Measurements from ENCODE around the gene IGFBP2.
A peak's percentile ranks its signal among the peaks of the same experiment; 100 is the strongest.

Gene IGFBP2

DNA sequence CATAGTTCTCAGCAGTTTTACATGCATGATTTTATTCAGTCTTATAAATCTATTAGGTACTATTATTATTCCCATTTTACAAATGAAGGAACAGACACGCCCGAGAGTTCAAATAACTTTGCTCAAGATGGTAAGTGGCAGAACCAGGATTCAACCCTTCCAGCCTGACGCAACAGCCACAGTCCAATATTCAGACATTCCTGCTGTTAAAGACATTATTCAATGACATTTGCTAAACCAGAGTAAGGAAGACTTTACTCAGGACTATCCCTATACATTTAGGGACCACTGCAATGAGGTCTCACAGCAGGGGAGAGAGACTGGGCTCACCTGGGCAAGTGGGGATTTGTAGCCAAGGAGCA, 29.4 kb upstream of the IGFBP2 start:
- no peak overlapping the region for H3K27ac ChIP-seq

DNA sequence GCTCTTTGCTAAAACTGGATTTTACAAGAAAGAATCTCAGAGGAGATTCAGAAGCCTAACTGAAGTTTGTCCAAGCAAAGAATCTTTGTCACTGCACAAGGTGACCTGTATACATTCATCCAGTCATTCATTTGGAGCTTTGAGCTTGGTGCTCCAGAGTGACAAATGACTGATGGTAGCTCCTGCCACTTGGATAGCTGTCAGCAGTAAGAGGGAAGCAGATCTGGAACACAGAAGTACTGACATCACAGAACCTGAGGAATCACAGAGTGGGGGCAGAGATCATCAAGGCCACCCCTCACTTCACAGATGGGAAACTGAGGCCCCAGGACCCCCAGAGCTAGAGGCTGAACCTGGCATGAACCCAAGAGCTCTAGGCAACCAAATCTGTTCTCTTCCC, 28.8 kb upstream of the IGFBP2 start:
- TF ChIP-seq, protein P1, sequence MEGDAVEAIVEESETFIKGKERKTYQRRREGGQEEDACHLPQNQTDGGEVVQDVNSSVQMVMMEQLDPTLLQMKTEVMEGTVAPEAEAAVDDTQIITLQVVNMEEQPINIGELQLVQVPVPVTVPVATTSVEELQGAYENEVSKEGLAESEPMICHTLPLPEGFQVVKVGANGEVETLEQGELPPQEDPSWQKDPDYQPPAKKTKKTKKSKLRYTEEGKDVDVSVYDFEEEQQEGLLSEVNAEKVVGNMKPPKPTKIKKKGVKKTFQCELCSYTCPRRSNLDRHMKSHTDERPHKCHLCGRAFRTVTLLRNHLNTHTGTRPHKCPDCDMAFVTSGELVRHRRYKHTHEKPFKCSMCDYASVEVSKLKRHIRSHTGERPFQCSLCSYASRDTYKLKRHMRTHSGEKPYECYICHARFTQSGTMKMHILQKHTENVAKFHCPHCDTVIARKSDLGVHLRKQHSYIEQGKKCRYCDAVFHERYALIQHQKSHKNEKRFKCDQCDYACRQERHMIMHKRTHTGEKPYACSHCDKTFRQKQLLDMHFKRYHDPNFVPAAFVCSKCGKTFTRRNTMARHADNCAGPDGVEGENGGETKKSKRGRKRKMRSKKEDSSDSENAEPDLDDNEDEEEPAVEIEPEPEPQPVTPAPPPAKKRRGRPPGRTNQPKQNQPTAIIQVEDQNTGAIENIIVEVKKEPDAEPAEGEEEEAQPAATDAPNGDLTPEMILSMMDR (IDR thresholded peaks at IDR 0.05): no peak
- no peak for TF ChIP-seq ZFX (IDR thresholded peaks at IDR 0.05; ENCODE audit: borderline replicate concordance)
- H3K27ac ChIP-seq: no peak overlapping the region

More for the DNA sequence above, 29.4 kb upstream of the IGFBP2 start:
- TF ChIP-seq, protein P1 (IDR thresholded peaks at IDR 0.05): no peak
- no peak for TF ChIP-seq ZFX (IDR thresholded peaks at IDR 0.05; ENCODE audit: borderline replicate concordance)

DNA sequence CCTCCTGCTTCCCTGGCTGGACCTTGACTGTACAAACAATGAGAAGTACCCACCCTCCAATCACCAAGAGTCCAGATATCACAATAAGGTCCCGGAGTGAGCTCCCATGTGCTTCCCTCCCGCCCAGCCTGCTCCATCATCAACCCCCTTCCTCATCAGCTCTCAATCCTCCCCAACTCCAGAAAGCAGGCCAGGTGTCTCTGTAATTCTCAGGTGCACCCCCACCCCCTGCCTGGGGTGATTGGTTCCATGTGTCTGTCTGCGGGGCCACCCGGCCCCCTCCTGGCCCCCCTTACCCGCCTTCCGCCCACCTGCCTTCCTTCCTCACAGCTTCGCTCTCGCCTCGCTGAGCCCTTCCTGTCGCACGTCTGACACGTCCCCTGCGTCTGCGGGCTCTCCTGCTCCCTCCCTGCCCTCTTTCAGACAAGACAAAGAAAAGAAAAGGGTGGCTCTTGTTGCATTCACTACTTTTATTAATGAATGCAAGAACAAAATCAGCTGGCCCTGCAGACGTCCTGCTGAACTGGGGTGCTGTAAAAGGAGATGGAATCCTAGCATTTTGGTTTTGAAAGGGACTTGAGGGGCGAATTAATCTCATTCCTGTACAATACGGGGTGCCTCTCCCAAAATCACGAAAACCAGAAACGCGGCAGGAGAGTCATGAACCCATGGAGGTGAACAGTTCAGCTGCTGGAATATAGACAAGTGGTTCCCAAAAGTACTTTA, 26.5 kb upstream of the IGFBP2 start:
- TF ChIP-seq ZFX (IDR thresholded peaks at IDR 0.05; ENCODE audit: borderline replicate concordance): no peak
- TF ChIP-seq, protein P1 (IDR thresholded peaks at IDR 0.05): no peak
- no peak overlapping the region for H3K27ac ChIP-seq

DNA sequence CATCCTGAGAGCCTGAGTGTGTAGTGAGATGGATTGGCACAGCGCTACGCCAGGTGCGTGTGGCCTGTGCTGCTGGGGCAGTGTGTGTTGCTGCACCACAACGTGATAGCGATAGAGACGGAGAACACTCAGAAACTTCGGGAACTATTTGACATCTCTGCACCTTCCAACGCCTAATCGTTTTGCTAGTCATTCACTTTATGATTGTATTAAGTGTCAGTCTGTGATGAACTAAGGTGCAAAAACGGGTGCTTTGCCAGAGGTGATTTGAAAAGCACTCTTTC, 26.0 kb upstream of the IGFBP2 start:
- no peak overlapping the region for H3K27ac ChIP-seq
- TF ChIP-seq ZFX (IDR thresholded peaks at IDR 0.05; ENCODE audit: borderline replicate concordance): no peak
- TF ChIP-seq, protein P1 (IDR thresholded peaks at IDR 0.05): no peak

DNA sequence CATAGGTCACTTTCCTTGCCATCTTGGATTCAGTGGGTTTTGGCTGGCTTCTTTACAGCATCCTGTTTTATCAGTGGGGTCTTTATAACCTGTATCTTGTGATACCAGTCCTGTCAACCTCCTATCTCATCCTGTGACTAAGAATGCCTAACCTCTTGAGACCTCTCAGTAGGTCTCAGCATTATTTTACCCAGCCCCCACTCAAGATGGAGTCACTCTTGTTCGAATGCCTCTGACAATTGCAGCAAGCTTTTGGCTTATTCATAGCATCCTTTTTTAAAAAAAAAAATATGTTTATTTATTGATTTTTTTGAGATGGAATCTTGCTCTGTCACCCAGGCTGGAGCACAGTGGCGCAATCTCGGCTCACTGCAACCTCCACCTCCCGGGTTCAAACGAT, 24.7 kb upstream of the IGFBP2 start:
- no peak overlapping the region for H3K27ac ChIP-seq
- TF ChIP-seq ZFX (IDR thresholded peaks at IDR 0.05; ENCODE audit: borderline replicate concordance): no peak
- TF ChIP-seq, protein P1 (IDR thresholded peaks at IDR 0.05): no peak

DNA sequence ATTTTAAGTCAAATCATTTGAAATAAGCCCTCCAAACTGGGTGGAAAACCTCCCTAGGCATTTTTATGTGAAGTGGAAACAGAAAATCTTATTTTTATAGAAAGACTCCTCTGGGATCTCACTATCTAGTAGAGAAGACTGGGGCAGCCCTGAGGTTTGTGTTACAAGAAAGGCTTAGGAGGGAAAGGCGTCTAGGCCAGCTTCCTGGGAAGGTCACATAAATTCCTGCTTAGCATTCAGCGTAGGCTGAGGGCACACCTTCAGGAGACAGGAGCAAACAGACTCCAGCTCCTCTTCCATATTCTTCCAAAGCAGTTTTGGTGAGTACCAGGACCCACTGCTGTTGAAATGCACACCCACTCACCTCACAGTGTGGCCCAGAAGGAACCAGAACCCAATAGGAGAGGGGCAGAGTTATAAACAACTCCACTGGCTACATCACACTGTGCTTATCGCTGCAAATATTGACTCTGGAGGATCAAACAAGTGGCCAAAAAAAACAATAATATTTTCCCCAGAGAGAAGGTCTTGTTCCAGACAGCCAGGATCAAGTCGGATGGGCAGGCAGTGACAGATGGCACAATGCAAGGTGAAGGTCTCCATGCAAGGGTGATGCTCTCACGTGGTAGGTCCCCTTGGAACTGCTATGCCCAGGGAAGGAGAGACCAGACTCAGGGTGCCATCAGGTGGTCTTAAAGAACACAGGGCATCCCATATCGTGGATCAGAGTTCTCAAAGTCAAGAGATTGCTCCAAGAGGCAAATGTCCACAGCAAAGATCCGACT, 17.7 kb upstream of the IGFBP2 start:
- H3K27ac ChIP-seq: peak overlapping the region; percentile 56
- TF ChIP-seq ZFX (IDR thresholded peaks at IDR 0.05; ENCODE audit: borderline replicate concordance): no peak
- TF ChIP-seq, protein P1 (IDR thresholded peaks at IDR 0.05): no peak

DNA sequence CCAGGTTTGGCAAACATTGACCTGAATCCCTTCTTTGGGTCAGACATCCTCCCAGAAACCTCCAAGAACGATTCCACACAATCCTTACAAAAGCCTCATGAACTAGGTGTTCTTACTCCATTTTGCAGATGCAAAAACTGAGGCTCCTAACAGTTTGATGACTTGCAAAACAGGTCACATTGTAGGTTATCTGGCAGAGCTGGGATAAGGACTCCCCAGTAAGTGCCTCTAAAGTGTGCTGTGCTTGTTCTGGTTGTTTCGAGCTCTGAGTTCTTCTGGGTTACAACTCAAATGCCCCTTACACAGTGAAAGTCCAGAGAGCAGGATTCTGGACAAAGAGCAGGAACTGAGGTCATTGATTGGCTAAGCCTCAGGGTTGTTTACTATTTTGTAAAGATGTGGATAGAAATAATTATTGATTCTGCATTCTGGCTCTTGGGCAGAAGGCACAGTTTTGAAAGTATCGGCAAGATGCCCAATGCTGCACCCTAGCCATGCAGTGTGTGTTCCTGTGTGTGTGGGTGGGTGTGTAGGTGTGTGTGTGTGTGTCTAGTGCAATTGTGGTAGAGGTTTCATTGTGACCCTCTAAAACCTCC, 17.0 kb upstream of the IGFBP2 start:
- TF ChIP-seq, protein P1 (IDR thresholded peaks at IDR 0.05): no peak
- no peak for TF ChIP-seq ZFX (IDR thresholded peaks at IDR 0.05; ENCODE audit: borderline replicate concordance)
- peak overlapping the region; percentile 56 for H3K27ac ChIP-seq
